HepG2 (cell line): ENCODE measurements around the gene TLCD3B. TPM values are rescaled to one million over a fixed set of nuclear protein-coding genes. Genes with fewer than 3 reads are reported as not detected.

Experiments used
- ARID2 ChIP-seq: sonication (generic); formaldehyde crosslinking; IDR thresholded peaks from 2 replicates; pipeline ENCODE4 v1.8.1; 2022; ENCODE audit warnings: mild to moderate bottlenecking, missing genetic modification reagents, borderline replicate concordance
- ATRX ChIP-seq: sonication (generic); formaldehyde crosslinking; IDR thresholded peaks from 2 replicates; pipeline ENCODE4 v1.4.0; 2020; ENCODE audit warnings: missing genetic modification reagents, borderline replicate concordance
- CREBL2 ChIP-seq: sonication (generic); formaldehyde crosslinking; IDR thresholded peaks from 2 replicates; pipeline ENCODE4 v1.8.1; 2023; ENCODE audit warnings: missing genetic modification reagents, mild to moderate bottlenecking, borderline replicate concordance
- DDIT3 ChIP-seq: sonication (generic); formaldehyde crosslinking; IDR thresholded peaks from 2 replicates; pipeline ENCODE4 v1.4.0; 2020; ENCODE audit warnings: mild to moderate bottlenecking, missing genetic modification reagents
- FOXA1 ChIP-seq, 2 experiments: fragments of 450-650 bp in 1 of 2; sonication (generic) in 1 of 2; formaldehyde crosslinking in 1 of 2; IDR thresholded peaks; 2 replicates each; pipeline versions ENCODE4 v1.4.0 to v1.6.1; 2016 to 2020; ENCODE audit warnings: missing genetic modification reagents in 1 of 2
- HNF4A ChIP-seq: sonication (generic); formaldehyde crosslinking; IDR thresholded peaks from 2 replicates; pipeline ENCODE4 v1.4.0; 2020; ENCODE audit warnings: missing genetic modification reagents
- HNRNPUL1 ChIP-seq: fragments of 200-400 bp; formaldehyde crosslinking; IDR thresholded peaks from 2 replicates; pipeline ENCODE4 v1.6.1; 2017; ENCODE audit warnings: low read depth, mild to moderate bottlenecking, low read length, moderate library complexity
- KLF9 ChIP-seq: IDR thresholded peaks from 2 replicates; pipeline ENCODE4 v1.6.1; 2016; ENCODE audit warnings: low read depth
- MBNL3 ChIP-seq: fragments of 250-450 bp; sonication (Bioruptor Pico); conservative IDR thresholded peaks from 2 replicates; pipeline ENCODE4 v1.8.0; 2022; ENCODE audit warnings: mild to moderate bottlenecking, inconsistent platforms
- MED13 ChIP-seq: sonication (generic); formaldehyde crosslinking; IDR thresholded peaks from 2 replicates; pipeline ENCODE4 v1.5.0; 2020; ENCODE audit warnings: missing genetic modification reagents
- MEF2D ChIP-seq: sonication (generic); formaldehyde crosslinking; IDR thresholded peaks from 2 replicates; pipeline ENCODE4 v1.5.1; 2020; ENCODE audit warnings: mild to moderate bottlenecking, missing genetic modification reagents
- NR3C1 ChIP-seq: sonication (generic); formaldehyde crosslinking; IDR thresholded peaks from 2 replicates; pipeline ENCODE4 v1.4.0; 2020; ENCODE audit warnings: missing genetic modification reagents
- RAD51 ChIP-seq: fragments of 450-650 bp; IDR thresholded peaks from 2 replicates; pipeline ENCODE4 v1.6.1; 2016; ENCODE audit warnings: borderline replicate concordance
- REPIN1 ChIP-seq: sonication (generic); formaldehyde crosslinking; IDR thresholded peaks from 2 replicates; pipeline ENCODE4 v1.8.0; 2022; ENCODE audit warnings: missing genetic modification reagents, low read depth, mild to moderate bottlenecking, borderline replicate concordance
- SETDB1 ChIP-seq: sonication (generic); formaldehyde crosslinking; IDR thresholded peaks from 2 replicates; pipeline ENCODE4 v1.5.1; 2020; ENCODE audit warnings: missing genetic modification reagents, mild to moderate bottlenecking, borderline replicate concordance
- SOX5 ChIP-seq: IDR thresholded peaks from 2 replicates; pipeline ENCODE4 v1.6.1; 2016; ENCODE audit warnings: borderline replicate concordance
- SP4 ChIP-seq: sonication (generic); formaldehyde crosslinking; IDR thresholded peaks from 2 replicates; pipeline ENCODE4 v1.8.1; 2023; ENCODE audit warnings: mild to moderate bottlenecking, missing genetic modification reagents
- SUZ12 ChIP-seq: fragments of 150-350 bp; IDR thresholded peaks from 2 replicates; pipeline ENCODE4 v1.6.1; 2014; ENCODE audit warnings: low read depth, low read length
- ZGPAT ChIP-seq: IDR thresholded peaks from 2 replicates; pipeline ENCODE4 v1.6.1; 2016; ENCODE audit warnings: mild to moderate bottlenecking
- ZNF138 ChIP-seq: sonication (generic); formaldehyde crosslinking; IDR thresholded peaks from 2 replicates; pipeline ENCODE4 v1.5.0; 2020; ENCODE audit warnings: mild to moderate bottlenecking, low read depth, missing genetic modification reagents
- ZNF501 ChIP-seq: sonication (generic); formaldehyde crosslinking; IDR thresholded peaks from 2 replicates; pipeline ENCODE4 v1.5.1; 2020; ENCODE audit warnings: mild to moderate bottlenecking, moderate library complexity, missing genetic modification reagents
- ZNF687 ChIP-seq: sonication (generic); formaldehyde crosslinking; IDR thresholded peaks from 2 replicates; pipeline ENCODE4 v1.5.1; 2020; ENCODE audit warnings: mild to moderate bottlenecking, missing genetic modification reagents, moderate library complexity
- ZNF703 ChIP-seq: sonication (generic); formaldehyde crosslinking; IDR thresholded peaks from 2 replicates; pipeline ENCODE4 v1.5.1; 2020; ENCODE audit warnings: missing genetic modification reagents, mild to moderate bottlenecking, moderate library complexity, borderline replicate concordance
- ZNF749 ChIP-seq: sonication (generic); formaldehyde crosslinking; IDR thresholded peaks from 2 replicates; pipeline ENCODE4 v1.8.0; 2022; ENCODE audit warnings: mild to moderate bottlenecking, missing genetic modification reagents, moderate library complexity, borderline replicate concordance
- ZNF776 ChIP-seq: sonication (generic); formaldehyde crosslinking; IDR thresholded peaks from 2 replicates; pipeline ENCODE4 v1.4.0; 2020; ENCODE audit warnings: mild to moderate bottlenecking, missing genetic modification reagents
- ZNF788 ChIP-seq: sonication (generic); formaldehyde crosslinking; IDR thresholded peaks from 2 replicates; pipeline ENCODE4 v1.5.0; 2020; ENCODE audit warnings: mild to moderate bottlenecking, missing genetic modification reagents, borderline replicate concordance
- polyA plus RNA-seq, 8 experiments: library from polyadenylated mRNA; depleted of rRNA in 3 of 8; stranded (reverse) in 7 of 8; unstranded in 1 of 8; fragments of >200 nt; fragmentation: Illumina TruSeq in 4 of 8; extraction: Trizol in 4 of 8; gene quantifications; 2 replicates each; pipeline versions ENCODE4 v1.2.1 to v1.2.3, GENCODE V29; 2011 to 2016; ENCODE audit warnings: low read depth in 4 of 8, missing spikeins in 1 of 8, mixed read lengths in 1 of 8; ENCODE audit not compliant: insufficient read depth in 1 of 8
- total RNA-seq, 5 experiments: library from RNA; depleted of rRNA; stranded (reverse); fragments of >200 nt; fragmentation: Illumina TruSeq; extraction: Trizol; gene quantifications; 2 replicates each; pipeline ENCODE4 v1.2.3, GENCODE V29; 2016; ENCODE audit warnings: low read depth in 1 of 5

TLCD3B gene
- total and polyA plus RNA-seq, 2 of the 13 experiments (the other 11 are each of a cell fraction or from before 2014, with no cell fraction given): not detected

- TF ChIP-seq REPIN1 (no peak), MEF2D (0 out of 2 replicates have a peak, but pooled peaks have one; percentile 55), NR3C1 (CRISPR knock-in tag) (no peak), HNF4A (peak; percentile 69), ZNF501 (peak; percentile 43; the same call in 1 of the 2 replicates), ATRX (CRISPR knock-in tag) (no peak), HNRNPUL1 (no peak), ZNF687 (CRISPR knock-in tag) (0 out of 2 replicates have a peak, but pooled peaks have one; percentile 7), RAD51 (no peak), SETDB1 (CRISPR knock-in tag) (no peak), MED13 (CRISPR knock-in tag) (no peak), ARID2 (CRISPR knock-in tag) (no peak), DDIT3 (CRISPR knock-in tag) (no peak), SUZ12 (no peak), ZGPAT (CRISPR knock-in tag) (no peak), MBNL3 (CRISPR knock-in tag) (no peak), CREBL2 (CRISPR knock-in tag) (no peak), SP4 (no peak), KLF9 (CRISPR knock-in tag) (no peak), ZNF138 (CRISPR knock-in tag) (no peak), ZNF788 (CRISPR knock-in tag) (no peak), ZNF776 (no peak), SOX5 (CRISPR knock-in tag) (no peak), ZNF703 (CRISPR knock-in tag) (no peak), FOXA1 (IDR thresholded peaks at IDR 0.05) (no peak), FOXA1 (CRISPR knock-in tag; IDR thresholded peaks at IDR 0.05) (no peak), ZNF749 (CRISPR knock-in tag) (no peak)
These were observed 1.2 kb upstream of the TLCD3B start (continued) for GRCh38 chr16:30032083-30032819.
